ENCODE data around the gene GBX1. TPM values are rescaled to one million over a fixed set of nuclear protein-coding genes. Genes with fewer than 3 reads are reported as not detected.

GBX1 gene
- total RNA-seq, 1 experiment from 2014 or later: not detected

GRCh38 chr7:151126491-151127137 is 40.9 kb downstream of the GBX1 start:
- H3K23ac ChIP-seq (ENCODE audit: insufficient read length, low read depth, low read length): no peak overlapping the region
- Mint-ChIP-seq H3K9me3 (no peaks in the 10 kb centered on the region), H3K27ac (no peak overlapping the region), H3K27me3 (ENCODE audit: low read depth) (peaks cover 16% of the 10 kb centered on the region), H3K36me3 (ENCODE audit: insufficient read depth in 1 of 3, low read depth in 3 of 3) (peaks cover 30 to 51% (median 38%) of the 10 kb centered on the region in 3 experiments), H3K4me3 (peak overlapping the region; percentile 61 to 75), H3K4me1 (peaks cover 19 to 26% of the 10 kb centered on the region in 2 experiments)
- H2BK12ac ChIP-seq (ENCODE audit: insufficient read length, low read depth, low read length): no peak overlapping the region
- H3K14ac ChIP-seq (ENCODE audit: insufficient read depth, low read length): no peak overlapping the region
- no peak for DNase-seq
- H3T11ph ChIP-seq (ENCODE audit: low read length): no peak overlapping the region
- H3K4ac ChIP-seq (ENCODE audit: low read depth, low read length): no peak overlapping the region
- H3K56ac ChIP-seq (ENCODE audit: insufficient read length, low read depth, low read length): no peak overlapping the region
- H2AK5ac ChIP-seq (ENCODE audit: insufficient read length, low read length): no peak overlapping the region
- H3K9me3 ChIP-seq (ENCODE audit: control insufficient read depth, low read depth, low read length): no peaks in the 10 kb centered on the region
- H2BK120ac ChIP-seq (ENCODE audit: low read depth, low read length, poor library complexity, severe bottlenecking): no peak overlapping the region
- no peak overlapping the region for H4K8ac ChIP-seq (replicated peaks; ENCODE audit: insufficient read length, low read depth, low read length)
- no peak overlapping the region for H2BK15ac ChIP-seq (ENCODE audit: low read depth, low read length)
- no peak overlapping the region for H3K27ac ChIP-seq (ENCODE audit: insufficient read length, low read depth, low read length)
- no peak overlapping the region for H4K91ac ChIP-seq (ENCODE audit: insufficient read length, low read depth, low read length)
- H3K79me2 ChIP-seq (ENCODE audit: insufficient read depth, low read length): no peaks in the 10 kb centered on the region
- H3K4me1 ChIP-seq (ENCODE audit: insufficient read depth, low read length): peaks cover 3% of the 10 kb centered on the region; the same call in 1 of the 2 replicates
- H3K27me3 ChIP-seq (ENCODE audit: insufficient read depth, low read length): no peaks in the 10 kb centered on the region
- H2AFZ ChIP-seq (ENCODE audit: low read length): no peak overlapping the region
- H3K9ac ChIP-seq (ENCODE audit: extremely low read depth, insufficient read length, low read length): no peak overlapping the region
- peak overlapping the region; percentile 51 for H3K4me2 ChIP-seq (ENCODE audit: insufficient read depth, insufficient read length, low read length)
- no peak overlapping the region for H3K18ac ChIP-seq (ENCODE audit: insufficient read length, low read depth, low read length)
- no CpG with 5 or more reads among the region's 19 CpGs for WGBS (ENCODE audit: extremely low coverage, insufficient read length, low lambda C conversion rate)
- H2BK20ac ChIP-seq (ENCODE audit: low read depth, low read length, poor library complexity, severe bottlenecking): no peak overlapping the region
- no peaks in the 10 kb centered on the region for H3K79me1 ChIP-seq (ENCODE audit: insufficient read depth, low read depth, low read length, poor library complexity, severe bottlenecking)
- no peak overlapping the region for H2BK5ac ChIP-seq (ENCODE audit: insufficient read length, low read length)
- peaks cover 10% of the 10 kb centered on the region for H3K23me2 ChIP-seq (ENCODE audit: insufficient read length, low read depth, low read length, poor library complexity, severe bottlenecking)
- no peak overlapping the region for H4K5ac ChIP-seq (ENCODE audit: insufficient read length, low read depth, low read length)
- TF ChIP-seq, protein P1, sequence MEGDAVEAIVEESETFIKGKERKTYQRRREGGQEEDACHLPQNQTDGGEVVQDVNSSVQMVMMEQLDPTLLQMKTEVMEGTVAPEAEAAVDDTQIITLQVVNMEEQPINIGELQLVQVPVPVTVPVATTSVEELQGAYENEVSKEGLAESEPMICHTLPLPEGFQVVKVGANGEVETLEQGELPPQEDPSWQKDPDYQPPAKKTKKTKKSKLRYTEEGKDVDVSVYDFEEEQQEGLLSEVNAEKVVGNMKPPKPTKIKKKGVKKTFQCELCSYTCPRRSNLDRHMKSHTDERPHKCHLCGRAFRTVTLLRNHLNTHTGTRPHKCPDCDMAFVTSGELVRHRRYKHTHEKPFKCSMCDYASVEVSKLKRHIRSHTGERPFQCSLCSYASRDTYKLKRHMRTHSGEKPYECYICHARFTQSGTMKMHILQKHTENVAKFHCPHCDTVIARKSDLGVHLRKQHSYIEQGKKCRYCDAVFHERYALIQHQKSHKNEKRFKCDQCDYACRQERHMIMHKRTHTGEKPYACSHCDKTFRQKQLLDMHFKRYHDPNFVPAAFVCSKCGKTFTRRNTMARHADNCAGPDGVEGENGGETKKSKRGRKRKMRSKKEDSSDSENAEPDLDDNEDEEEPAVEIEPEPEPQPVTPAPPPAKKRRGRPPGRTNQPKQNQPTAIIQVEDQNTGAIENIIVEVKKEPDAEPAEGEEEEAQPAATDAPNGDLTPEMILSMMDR (conservative IDR thresholded peaks at IDR 0.05): no peak
- no peaks in the 10 kb centered on the region for H4K20me1 ChIP-seq (ENCODE audit: control insufficient read depth, insufficient read depth, insufficient read length)
